H9 (cell line): ENCODE results near the gene THSD7A. TPM values are rescaled to one million over a fixed set of nuclear protein-coding genes. Genes with fewer than 3 reads are reported as not detected.
A peak's percentile ranks its signal among the peaks of the same experiment; 100 is the strongest.

Experiments used
- DNase-seq: peaks from one replicate; pipeline ENCODE4 v3.0.0-alpha.2; 2017
- H2AFZ ChIP-seq: one replicate; pipeline ENCODE4 v1.6.1; 2013; ENCODE audit warnings: mild to moderate bottlenecking, low read length, control low read depth, moderate library complexity
- H2AK5ac ChIP-seq: 2 replicates; pipeline ENCODE4 v1.6.1; 2013; ENCODE audit warnings: low read length, control low read depth, mixed read lengths; ENCODE audit not compliant: insufficient read length
- H2BK120ac ChIP-seq: one replicate; pipeline ENCODE4 v1.6.1; 2013; ENCODE audit warnings: low read depth, mild to moderate bottlenecking, low read length, control low read depth, inconsistent platforms; ENCODE audit not compliant: poor library complexity, severe bottlenecking
- H2BK12ac ChIP-seq: 2 replicates; pipeline ENCODE4 v1.6.1; 2013; ENCODE audit warnings: low read length, control low read depth, mixed read lengths, low read depth; ENCODE audit not compliant: insufficient read length
- H2BK15ac ChIP-seq: 2 replicates; pipeline ENCODE4 v1.6.1; 2013; ENCODE audit warnings: low read depth, low read length, control low read depth
- H2BK20ac ChIP-seq: one replicate; pipeline ENCODE4 v1.6.1; 2013; ENCODE audit warnings: low read depth, mild to moderate bottlenecking, low read length, control low read depth, inconsistent platforms; ENCODE audit not compliant: poor library complexity, severe bottlenecking
- H2BK5ac ChIP-seq: 2 replicates; pipeline ENCODE4 v1.6.1; 2013; ENCODE audit warnings: low read length, control low read depth, mixed read lengths; ENCODE audit not compliant: insufficient read length
- H3K14ac ChIP-seq: 2 replicates; pipeline ENCODE4 v1.6.1; 2013; ENCODE audit warnings: low read length, control low read depth; ENCODE audit not compliant: insufficient read depth
- H3K18ac ChIP-seq: 2 replicates; pipeline ENCODE4 v1.6.1; 2013; ENCODE audit warnings: low read depth, mild to moderate bottlenecking, mixed read lengths, low read length, control low read depth; ENCODE audit not compliant: insufficient read length
- H3K23ac ChIP-seq: 2 replicates; pipeline ENCODE4 v1.6.1; 2013; ENCODE audit warnings: low read length, control low read depth, mixed read lengths, low read depth; ENCODE audit not compliant: insufficient read length
- H3K23me2 ChIP-seq: 2 replicates; pipeline ENCODE4 v1.6.1; 2013; ENCODE audit warnings: low read depth, mild to moderate bottlenecking, mixed read lengths, low read length, control low read depth; ENCODE audit not compliant: insufficient read length, poor library complexity, severe bottlenecking
- H3K27ac ChIP-seq: 2 replicates; pipeline ENCODE4 v1.5.1; 2013; ENCODE audit warnings: low read length, control low read depth, mixed read lengths, low read depth; ENCODE audit not compliant: insufficient read length
- H3K27me3 ChIP-seq: 2 replicates; pipeline ENCODE4 v1.6.1; 2013; ENCODE audit warnings: low read length, control low read depth, inconsistent platforms; ENCODE audit not compliant: insufficient read depth
- H3K4ac ChIP-seq: 2 replicates; pipeline ENCODE4 v1.6.1; 2013; ENCODE audit warnings: low read depth, mild to moderate bottlenecking, control low read depth, inconsistent platforms, low read length, moderate library complexity
- H3K4me1 ChIP-seq: 2 replicates; pipeline ENCODE4 v1.6.1; 2013; ENCODE audit warnings: low read length, control low read depth, inconsistent platforms; ENCODE audit not compliant: insufficient read depth
- H3K4me2 ChIP-seq: 2 replicates; pipeline ENCODE4 v1.6.1; 2013; ENCODE audit warnings: low read length, control low read depth, mixed read lengths; ENCODE audit not compliant: insufficient read length, insufficient read depth
- H3K56ac ChIP-seq: 2 replicates; pipeline ENCODE4 v1.6.1; 2013; ENCODE audit warnings: low read depth, mild to moderate bottlenecking, mixed read lengths, low read length, control low read depth; ENCODE audit not compliant: insufficient read length
- H3K79me1 ChIP-seq: 2 replicates; pipeline ENCODE4 v1.6.1; 2013; ENCODE audit warnings: low read depth, mild to moderate bottlenecking, moderate library complexity, low read length, control low read depth, inconsistent platforms; ENCODE audit not compliant: insufficient read depth, poor library complexity, severe bottlenecking
- H3K79me2 ChIP-seq: 2 replicates; pipeline ENCODE4 v1.6.1; 2013; ENCODE audit warnings: low read length, control low read depth, inconsistent platforms; ENCODE audit not compliant: insufficient read depth
- H3K9ac ChIP-seq: 2 replicates; pipeline ENCODE4 v1.6.1; 2013; ENCODE audit warnings: low read length, control low read depth, mixed read lengths; ENCODE audit not compliant: insufficient read length; ENCODE audit errors: extremely low read depth
- H3K9me3 ChIP-seq: one replicate; pipeline ENCODE4 v1.6.1; 2013; ENCODE audit warnings: low read depth, low read length, inconsistent platforms; ENCODE audit not compliant: control insufficient read depth
- H3T11ph ChIP-seq: one replicate; pipeline ENCODE4 v1.6.1; 2013; ENCODE audit warnings: mild to moderate bottlenecking, low read length, control low read depth, inconsistent platforms
- H4K20me1 ChIP-seq: one replicate; pipeline ENCODE4 v1.6.1; 2013; ENCODE audit not compliant: control insufficient read depth, insufficient read length, insufficient read depth
- H4K5ac ChIP-seq: 2 replicates; pipeline ENCODE4 v1.6.1; 2013; ENCODE audit warnings: low read depth, mild to moderate bottlenecking, mixed read lengths, low read length, control low read depth; ENCODE audit not compliant: insufficient read length
- H4K8ac ChIP-seq: replicated peaks from 2 replicates; pipeline ENCODE4 v1.6.1; 2013; ENCODE audit warnings: low read length, control low read depth, mixed read lengths, low read depth; ENCODE audit not compliant: insufficient read length
- H4K91ac ChIP-seq: 2 replicates; pipeline ENCODE4 v1.6.1; 2013; ENCODE audit warnings: low read depth, mild to moderate bottlenecking, moderate library complexity, mixed read lengths, low read length, control low read depth; ENCODE audit not compliant: insufficient read length
- H3K27ac Mint-ChIP-seq, 3 experiments: 2 replicates in 2 of 3; 3 replicates in 1 of 3; pipeline ENCODE4 v1.8.0; 2020 to 2021; ENCODE audit warnings: mixed read lengths in 3 of 3, mild to moderate bottlenecking in 1 of 3, moderate library complexity in 1 of 3
- H3K27me3 Mint-ChIP-seq: 2 replicates; pipeline ENCODE4 v1.8.0; 2021; ENCODE audit warnings: low read depth, mild to moderate bottlenecking, moderate library complexity, mixed read lengths
- H3K36me3 Mint-ChIP-seq, 3 experiments: 2 replicates in 2 of 3; 3 replicates in 1 of 3; pipeline ENCODE4 v1.8.0; 2020 to 2021; ENCODE audit warnings: low read depth in 3 of 3, mixed read lengths in 3 of 3; ENCODE audit not compliant: insufficient read depth in 1 of 3
- H3K4me1 Mint-ChIP-seq, 2 experiments: 2 replicates each; pipeline ENCODE4 v1.8.0; 2020; ENCODE audit warnings: mixed read lengths in 2 of 2
- H3K4me3 Mint-ChIP-seq, 2 experiments: 2 replicates in 1 of 2; 3 replicates in 1 of 2; pipeline ENCODE4 v1.8.0; 2020 to 2021; ENCODE audit warnings: mild to moderate bottlenecking in 2 of 2, mixed read lengths in 2 of 2, moderate library complexity in 1 of 2
- H3K9me3 Mint-ChIP-seq, 2 experiments: 2 replicates in 1 of 2; 3 replicates in 1 of 2; pipeline ENCODE4 v1.8.0; 2020; ENCODE audit warnings: mild to moderate bottlenecking in 2 of 2, mixed read lengths in 2 of 2, moderate library complexity in 1 of 2
- WGBS: extraction: QIAGEN DNeasy Blood & Tissue Kit; methylation state at CpG from one replicate; pipeline ENCODE4 v1.1.7; 2013; ENCODE audit warnings: missing lambda C conversion rate, low lambda C conversion rate, mixed read lengths; ENCODE audit not compliant: insufficient read length; ENCODE audit errors: extremely low coverage; 5-methylcytosine and 5-hydroxymethylcytosine counted together
- total RNA-seq: library from RNA; stranded (reverse); gene quantifications from 2 replicates; pipeline ENCODE4 v1.2.1, GENCODE V29; 2021
- TF ChIP-seq, protein P1 (sequence below): fragments of 200-600 bp; sonication (generic); conservative IDR thresholded peaks from 3 replicates; pipeline ENCODE4 v1.8.0; 2021; ENCODE audit warnings: antibody characterized with exemption, mild to moderate bottlenecking

Gene THSD7A
- total RNA-seq, 1 experiment from 2014 or later: 0.42 TPM

DNA sequence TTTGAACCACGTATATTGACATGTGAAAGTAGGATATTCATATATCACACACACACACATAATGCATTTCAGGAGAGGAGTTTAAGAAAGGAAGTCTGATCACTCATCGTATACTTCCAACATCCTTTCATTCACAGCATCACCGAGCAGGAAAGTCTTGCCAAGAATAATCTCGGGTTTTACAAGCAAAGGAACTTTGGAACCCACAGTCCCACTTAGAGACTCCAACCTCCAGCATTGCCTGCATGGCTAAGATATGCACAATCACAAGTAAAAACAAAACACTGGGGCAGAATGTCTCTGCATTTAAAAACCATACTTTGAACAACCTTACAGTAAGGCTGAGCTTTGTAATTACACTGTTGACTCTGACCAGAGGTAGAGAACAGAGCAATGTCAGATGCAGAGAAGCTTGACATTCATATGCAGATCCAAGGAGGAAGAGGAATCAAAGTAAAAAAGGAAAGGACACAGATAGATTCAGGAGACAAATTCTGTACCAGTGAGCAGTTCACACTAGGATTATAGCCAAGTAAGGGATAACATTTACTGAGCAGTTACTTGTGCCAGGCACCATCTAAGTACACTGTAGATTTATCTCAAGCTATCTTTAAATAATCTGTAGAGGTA, 14.8 kb downstream of the THSD7A start:
- no peak overlapping the region for H2AFZ ChIP-seq
- H3K27ac ChIP-seq: no peak overlapping the region
- TF ChIP-seq, protein P1, sequence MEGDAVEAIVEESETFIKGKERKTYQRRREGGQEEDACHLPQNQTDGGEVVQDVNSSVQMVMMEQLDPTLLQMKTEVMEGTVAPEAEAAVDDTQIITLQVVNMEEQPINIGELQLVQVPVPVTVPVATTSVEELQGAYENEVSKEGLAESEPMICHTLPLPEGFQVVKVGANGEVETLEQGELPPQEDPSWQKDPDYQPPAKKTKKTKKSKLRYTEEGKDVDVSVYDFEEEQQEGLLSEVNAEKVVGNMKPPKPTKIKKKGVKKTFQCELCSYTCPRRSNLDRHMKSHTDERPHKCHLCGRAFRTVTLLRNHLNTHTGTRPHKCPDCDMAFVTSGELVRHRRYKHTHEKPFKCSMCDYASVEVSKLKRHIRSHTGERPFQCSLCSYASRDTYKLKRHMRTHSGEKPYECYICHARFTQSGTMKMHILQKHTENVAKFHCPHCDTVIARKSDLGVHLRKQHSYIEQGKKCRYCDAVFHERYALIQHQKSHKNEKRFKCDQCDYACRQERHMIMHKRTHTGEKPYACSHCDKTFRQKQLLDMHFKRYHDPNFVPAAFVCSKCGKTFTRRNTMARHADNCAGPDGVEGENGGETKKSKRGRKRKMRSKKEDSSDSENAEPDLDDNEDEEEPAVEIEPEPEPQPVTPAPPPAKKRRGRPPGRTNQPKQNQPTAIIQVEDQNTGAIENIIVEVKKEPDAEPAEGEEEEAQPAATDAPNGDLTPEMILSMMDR: no peak
- H2BK5ac ChIP-seq: no peak overlapping the region
- H2BK15ac ChIP-seq: no peak overlapping the region
- H2BK12ac ChIP-seq: no peak overlapping the region
- H3K23ac ChIP-seq: no peak overlapping the region
- H4K20me1 ChIP-seq: no peaks in the 10 kb centered on the region
- no peaks in the 10 kb centered on the region; a peak in 1 of 5 replicates for H3K9me3 Mint-ChIP-seq
- no peaks in the 10 kb centered on the region for H3K23me2 ChIP-seq
- no peak overlapping the region for H3T11ph ChIP-seq
- H3K79me1 ChIP-seq: no peaks in the 10 kb centered on the region
- no peak overlapping the region for H3K56ac ChIP-seq
- H3K4me1 ChIP-seq: no peaks in the 10 kb centered on the region
- H4K5ac ChIP-seq: no peak overlapping the region
- H3K9me3 ChIP-seq: no peaks in the 10 kb centered on the region
- no peak overlapping the region for H2BK120ac ChIP-seq
- no peak overlapping the region for H4K8ac ChIP-seq
- H3K27ac Mint-ChIP-seq: no peak overlapping the region; a peak in 1 of 7 replicates
- H3K27me3 ChIP-seq: no peaks in the 10 kb centered on the region
- no peaks in the 10 kb centered on the region for H3K79me2 ChIP-seq
- H4K91ac ChIP-seq: no peak overlapping the region
- WGBS: no CpG with 5 or more reads among the region's 4 CpGs
- no peak overlapping the region for H3K9ac ChIP-seq
- DNase-seq: no peak
- no peak overlapping the region for H3K4me3 Mint-ChIP-seq
- H3K4ac ChIP-seq: no peak overlapping the region
- peak overlapping the region; percentile 17 for H3K4me2 ChIP-seq
- H2AK5ac ChIP-seq: no peak overlapping the region
- H2BK20ac ChIP-seq: no peak overlapping the region
- H3K36me3 Mint-ChIP-seq: peaks cover 0 to 2% (median 0%) of the 10 kb centered on the region in 3 experiments; a peak in 1 of 7 replicates
- H3K14ac ChIP-seq: no peak overlapping the region
- peaks cover 9% of the 10 kb centered on the region in 2 experiments for H3K4me1 Mint-ChIP-seq
- no peaks in the 10 kb centered on the region for H3K27me3 Mint-ChIP-seq
- no peak overlapping the region for H3K18ac ChIP-seq
